ENCODE measurements around the gene ADCY7. TPM values are rescaled to one million over a fixed set of nuclear protein-coding genes. Genes with fewer than 3 reads are reported as not detected.
A peak's percentile ranks its signal among the peaks of the same experiment; 100 is the strongest.

The ADCY7 gene
- total and polyA plus RNA-seq, 2 donors from 2014 or later, result 0.86 to 40.5 TPM

DNA sequence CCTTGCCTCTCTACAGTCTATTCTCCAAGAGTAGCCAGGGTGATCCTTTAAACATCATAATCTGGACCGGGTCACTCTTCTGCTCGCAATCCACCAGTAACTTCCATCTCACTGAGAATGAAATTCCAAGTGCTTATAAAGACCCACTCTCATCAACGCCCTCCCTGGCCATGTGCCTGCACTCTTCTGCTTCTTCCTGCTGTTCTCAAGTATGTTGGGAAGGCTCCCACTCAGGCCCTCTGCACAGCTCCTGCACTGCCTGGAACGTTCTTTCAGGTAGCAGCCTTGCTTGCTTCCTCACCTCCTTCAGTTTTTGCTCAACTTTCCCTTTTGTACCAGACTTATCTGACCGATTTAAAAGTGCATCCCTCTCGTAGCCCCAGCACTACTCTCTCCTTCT is 58.0 kb downstream of the ADCY7 start:
- Histone ChIP-seq H3K9ac (ENCODE audit: low read length in 3 of 3) (no peak overlapping the region), H3K4me3 (ENCODE audit: low read length in 3 of 3) (no peak overlapping the region), H3K36me3 (ENCODE audit: control insufficient read depth in 2 of 3, insufficient read depth in 3 of 3, low read length in 3 of 3) (peaks cover 18 to 47% (median 29%) of the 10 kb centered on the region in 3 donors), H3K27ac (ENCODE audit: low read depth in 2 of 2, low read length in 2 of 2) (no peak overlapping the region), H3K27me3 (ENCODE audit: control insufficient read depth, insufficient read depth, low read length) (no peaks in the 10 kb centered on the region), H3K4me1 (ENCODE audit: control insufficient read depth in 2 of 3, insufficient read depth in 2 of 3, low read depth in 1 of 3, low read length in 3 of 3) (no peaks in the 10 kb centered on the region), H3K9me3 (ENCODE audit: control insufficient read depth in 2 of 3, insufficient read depth in 1 of 3, low read length in 3 of 3) (no peaks in the 10 kb centered on the region)
- DNase-seq, result no peak
- FAIRE-seq, result no peak
- TF ChIP-seq CTCF (IDR thresholded peaks at IDR 0.05; ENCODE audit: borderline replicate concordance, extremely low read depth, insufficient read depth), result no peak
- intact Hi-C loops (cut with DNase I), result no loop called here

DNA sequence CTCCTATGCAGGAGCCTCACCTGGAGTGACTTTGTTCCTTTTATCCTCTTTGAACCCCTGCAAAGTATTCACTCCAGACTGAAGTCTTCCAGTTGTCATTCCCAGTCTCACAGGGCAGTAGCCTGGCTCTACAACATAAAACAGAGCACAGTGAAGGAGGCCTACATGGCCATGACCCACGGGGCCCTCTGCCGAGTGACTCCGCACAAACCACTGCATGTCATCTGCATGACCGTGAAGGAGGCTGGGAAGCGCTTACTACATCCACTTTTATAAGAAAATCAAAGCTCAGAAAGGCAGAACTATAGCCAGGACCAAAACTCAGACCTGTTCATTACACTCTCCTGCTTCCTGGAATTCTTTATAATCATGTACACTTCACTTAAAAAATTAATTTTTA is 59.9 kb downstream of the ADCY7 start:
- no peak for FAIRE-seq
- no peak overlapping the region for H3K27ac ChIP-seq (ENCODE audit: low read depth in 2 of 2, low read length in 2 of 2)
- TF ChIP-seq CTCF (IDR thresholded peaks at IDR 0.05; ENCODE audit: borderline replicate concordance, extremely low read depth, insufficient read depth), result no peak
- H3K4me3 ChIP-seq (ENCODE audit: low read length in 3 of 3), result no peak overlapping the region
- intact Hi-C loops (cut with DNase I), result no loop called here
- DNase-seq, result no peak
- peaks cover 14 to 31% (median 15%) of the 10 kb centered on the region in 3 donors for H3K36me3 ChIP-seq (ENCODE audit: control insufficient read depth in 2 of 3, insufficient read depth in 3 of 3, low read length in 3 of 3)
- no peak overlapping the region for H3K9ac ChIP-seq (ENCODE audit: low read length in 3 of 3)
- no peaks in the 10 kb centered on the region for H3K27me3 ChIP-seq (ENCODE audit: control insufficient read depth, insufficient read depth, low read length)
- no peaks in the 10 kb centered on the region for H3K9me3 ChIP-seq (ENCODE audit: control insufficient read depth in 2 of 3, insufficient read depth in 1 of 3, low read length in 3 of 3)
- no peaks in the 10 kb centered on the region for H3K4me1 ChIP-seq (ENCODE audit: control insufficient read depth in 2 of 3, insufficient read depth in 2 of 3, low read depth in 1 of 3, low read length in 3 of 3)

DNA sequence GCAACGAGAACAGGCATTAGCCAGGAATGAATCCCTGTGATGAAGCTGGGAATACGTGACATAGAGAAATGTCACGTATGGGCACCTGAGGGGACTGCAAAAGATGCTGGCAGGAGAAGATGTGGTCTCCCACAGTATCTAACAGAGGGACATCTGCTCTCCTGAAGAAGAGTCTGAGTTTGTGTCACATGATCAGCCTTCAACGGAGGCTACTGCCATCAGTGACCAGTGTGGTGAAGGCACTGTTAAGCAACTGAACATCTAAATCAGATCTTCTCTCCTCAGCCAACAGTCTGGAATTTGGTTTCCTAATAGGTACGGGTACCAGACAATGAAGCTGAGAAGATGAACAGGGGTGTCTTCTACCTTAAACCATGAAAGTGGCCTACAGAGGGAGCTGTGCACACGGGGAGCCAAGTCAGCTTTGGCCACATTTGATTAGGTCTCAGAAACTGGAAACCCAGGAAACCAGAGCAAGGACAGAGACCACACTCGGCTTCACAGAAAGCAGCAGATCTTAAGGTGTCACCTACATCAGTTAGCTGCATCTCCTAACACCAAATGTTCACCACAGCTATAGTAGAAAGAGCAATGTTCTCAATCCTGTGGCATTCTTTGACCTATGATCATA is 60.6 kb downstream of the ADCY7 start:
- no peak for FAIRE-seq
- H3K9ac ChIP-seq (ENCODE audit: low read length in 3 of 3), result no peak overlapping the region
- DNase-seq, result peak in 2 of 5 donors; percentile 41 to 42
- H3K36me3 ChIP-seq (ENCODE audit: control insufficient read depth in 2 of 3, insufficient read depth in 3 of 3, low read length in 3 of 3), result peaks cover 14 to 27% (median 15%) of the 10 kb centered on the region in 3 donors
- H3K27ac ChIP-seq (ENCODE audit: low read depth in 2 of 2, low read length in 2 of 2), result no peak overlapping the region
- TF ChIP-seq CTCF (IDR thresholded peaks at IDR 0.05; ENCODE audit: borderline replicate concordance, extremely low read depth, insufficient read depth), result peak; percentile 20
- H3K4me1 ChIP-seq (ENCODE audit: control insufficient read depth in 2 of 3, insufficient read depth in 2 of 3, low read depth in 1 of 3, low read length in 3 of 3), result no peaks in the 10 kb centered on the region
- H3K4me3 ChIP-seq (ENCODE audit: low read length in 3 of 3), result no peak overlapping the region
- no peaks in the 10 kb centered on the region for H3K9me3 ChIP-seq (ENCODE audit: control insufficient read depth in 2 of 3, insufficient read depth in 1 of 3, low read length in 3 of 3)
- intact Hi-C loops (cut with DNase I), result no loop called here
- H3K27me3 ChIP-seq (ENCODE audit: control insufficient read depth, insufficient read depth, low read length), result no peaks in the 10 kb centered on the region

Data from kidney (tissue), 14 donors.